ENCODE results near the gene SLC29A3. TPM values are rescaled to one million over a fixed set of nuclear protein-coding genes. Genes with fewer than 3 reads are reported as not detected.

Gene SLC29A3
- total RNA-seq, 1 donor from 2014 or later = 2.5 TPM

GRCh38 chr10:71372882-71373495 lies 53.9 kb downstream of the SLC29A3 start:
- DNase-seq (ENCODE audit: low spot score) = no peak
- H3K27me3 ChIP-seq = peaks cover 30% of the 10 kb centered on the region
- H3F3A ChIP-seq (ENCODE audit: low read depth) = peaks cover 3% of the 10 kb centered on the region
- no peak overlapping the region for H3K9ac ChIP-seq
- H3K79me2 ChIP-seq (ENCODE audit: low read depth) = no peaks in the 10 kb centered on the region
- H2AFZ ChIP-seq (replicated peaks) = no peak overlapping the region
- no peaks in the 10 kb centered on the region for H4K20me1 ChIP-seq (ENCODE audit: low read depth)
- H3K27ac ChIP-seq = no peak overlapping the region
- H3K27me3 Mint-ChIP-seq (ENCODE audit: insufficient read depth, low read depth) = peaks cover 3% of the 10 kb centered on the region
- no peaks in the 10 kb centered on the region for H3K9me3 ChIP-seq (ENCODE audit: low read depth)
- H3K9me3 Mint-ChIP-seq = no peaks in the 10 kb centered on the region
- H3K4me1 Mint-ChIP-seq = peaks cover 16% of the 10 kb centered on the region
- no peak overlapping the region for H3K4me3 ChIP-seq
- H3K36me3 Mint-ChIP-seq = no peaks in the 10 kb centered on the region
- H3K36me3 ChIP-seq = no peaks in the 10 kb centered on the region
- no peaks in the 10 kb centered on the region for H3K4me1 ChIP-seq
- no peak overlapping the region for H3K27ac Mint-ChIP-seq
- H3K4me3 Mint-ChIP-seq = no peak overlapping the region
- no peak overlapping the region for H3K4me2 ChIP-seq
- no peak for TF ChIP-seq EZH2 (IDR thresholded peaks at IDR 0.05)

GRCh38 chr10:71374481-71375233 lies 55.6 kb downstream of the SLC29A3 start:
- H3K9me3 Mint-ChIP-seq = no peaks in the 10 kb centered on the region
- Histone ChIP-seq H3K4me3 (no peak overlapping the region), H3K36me3 (no peaks in the 10 kb centered on the region), H3K9me3 (ENCODE audit: low read depth) (no peaks in the 10 kb centered on the region), H3K9ac (no peak overlapping the region), H3K4me1 (peaks cover 15% of the 10 kb centered on the region), H3F3A (ENCODE audit: low read depth) (peaks cover 14% of the 10 kb centered on the region), H2AFZ (replicated peaks) (no peak overlapping the region), H3K27ac (no peak overlapping the region), H3K27me3 (peaks cover 30% of the 10 kb centered on the region), H4K20me1 (ENCODE audit: low read depth) (no peaks in the 10 kb centered on the region), H3K79me2 (ENCODE audit: low read depth) (no peaks in the 10 kb centered on the region), H3K4me2 (no peak overlapping the region)
- TF ChIP-seq, protein P1, sequence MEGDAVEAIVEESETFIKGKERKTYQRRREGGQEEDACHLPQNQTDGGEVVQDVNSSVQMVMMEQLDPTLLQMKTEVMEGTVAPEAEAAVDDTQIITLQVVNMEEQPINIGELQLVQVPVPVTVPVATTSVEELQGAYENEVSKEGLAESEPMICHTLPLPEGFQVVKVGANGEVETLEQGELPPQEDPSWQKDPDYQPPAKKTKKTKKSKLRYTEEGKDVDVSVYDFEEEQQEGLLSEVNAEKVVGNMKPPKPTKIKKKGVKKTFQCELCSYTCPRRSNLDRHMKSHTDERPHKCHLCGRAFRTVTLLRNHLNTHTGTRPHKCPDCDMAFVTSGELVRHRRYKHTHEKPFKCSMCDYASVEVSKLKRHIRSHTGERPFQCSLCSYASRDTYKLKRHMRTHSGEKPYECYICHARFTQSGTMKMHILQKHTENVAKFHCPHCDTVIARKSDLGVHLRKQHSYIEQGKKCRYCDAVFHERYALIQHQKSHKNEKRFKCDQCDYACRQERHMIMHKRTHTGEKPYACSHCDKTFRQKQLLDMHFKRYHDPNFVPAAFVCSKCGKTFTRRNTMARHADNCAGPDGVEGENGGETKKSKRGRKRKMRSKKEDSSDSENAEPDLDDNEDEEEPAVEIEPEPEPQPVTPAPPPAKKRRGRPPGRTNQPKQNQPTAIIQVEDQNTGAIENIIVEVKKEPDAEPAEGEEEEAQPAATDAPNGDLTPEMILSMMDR (IDR thresholded peaks at IDR 0.05) = no peak
- DNase-seq (ENCODE audit: low spot score) = no peak
- peaks cover 19% of the 10 kb centered on the region for H3K4me1 Mint-ChIP-seq
- peaks cover 5% of the 10 kb centered on the region for H3K27me3 Mint-ChIP-seq (ENCODE audit: insufficient read depth, low read depth)
- H3K27ac Mint-ChIP-seq = no peak overlapping the region
- no peaks in the 10 kb centered on the region for H3K36me3 Mint-ChIP-seq
- H3K4me3 Mint-ChIP-seq = no peak overlapping the region

DNA sequence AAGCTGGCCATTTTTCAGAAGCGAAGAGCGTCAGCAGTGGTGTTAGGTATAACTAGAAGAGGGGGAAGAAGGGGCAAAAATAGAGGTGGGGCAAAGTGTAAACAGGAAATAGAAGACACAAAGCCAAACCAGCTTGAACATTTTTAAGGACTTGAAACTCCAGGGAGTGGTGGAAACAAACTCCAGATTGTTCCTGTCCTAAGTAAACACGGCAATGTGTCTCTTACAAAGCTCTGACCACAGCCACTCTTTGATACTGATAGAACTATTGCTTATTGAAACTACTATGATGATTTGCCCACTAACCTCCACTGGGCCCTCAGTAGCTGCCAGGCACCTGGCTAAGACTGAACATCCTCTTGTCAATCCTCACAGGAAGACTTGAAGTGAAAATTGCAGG lies 56.9 kb downstream of the SLC29A3 start:
- no peak overlapping the region for H3K27ac ChIP-seq
- Mint-ChIP-seq H3K4me1 (peaks cover 19% of the 10 kb centered on the region), H3K27me3 (ENCODE audit: insufficient read depth, low read depth) (peaks cover 8% of the 10 kb centered on the region), H3K9me3 (no peaks in the 10 kb centered on the region), H3K4me3 (no peak overlapping the region), H3K27ac (no peak overlapping the region), H3K36me3 (no peaks in the 10 kb centered on the region)
- H3K36me3 ChIP-seq = no peaks in the 10 kb centered on the region
- H3K4me1 ChIP-seq = peaks cover 19% of the 10 kb centered on the region
- no peak overlapping the region for H3K4me2 ChIP-seq
- no peak for TF ChIP-seq EZH2phosphoT487 (IDR thresholded peaks at IDR 0.05)
- TF ChIP-seq, protein P1 (IDR thresholded peaks at IDR 0.05) = no peak
- no peak for TF ChIP-seq EZH2 (IDR thresholded peaks at IDR 0.05)
- H3K9ac ChIP-seq = no peak overlapping the region
- H3K27me3 ChIP-seq = peaks cover 30% of the 10 kb centered on the region
- no peaks in the 10 kb centered on the region for H4K20me1 ChIP-seq (ENCODE audit: low read depth)
- no peak overlapping the region for H3K4me3 ChIP-seq
- H3K79me2 ChIP-seq (ENCODE audit: low read depth) = no peaks in the 10 kb centered on the region
- no peak for DNase-seq (ENCODE audit: low spot score)
- H3K9me3 ChIP-seq (ENCODE audit: low read depth) = no peaks in the 10 kb centered on the region
- peaks cover 15% of the 10 kb centered on the region for H3F3A ChIP-seq (ENCODE audit: low read depth)
- H2AFZ ChIP-seq (replicated peaks) = no peak overlapping the region

All from neural progenitor cell (in vitro differentiated cells).